ENCODE data around the gene HNRNPA1.
"Not testable (repeated sequence)": the region's sequence is repeated elsewhere in the genome, so short reads cannot be mapped to it uniquely, and the experiment has no call there.

Gene HNRNPA1

GRCh38 chr12:54273981-54274380, 6.5 kb upstream of the HNRNPA1 start:
- DNase-seq (ENCODE audit: low read depth in 4 of 4, low spot score in 1 of 4): no peak

DNA sequence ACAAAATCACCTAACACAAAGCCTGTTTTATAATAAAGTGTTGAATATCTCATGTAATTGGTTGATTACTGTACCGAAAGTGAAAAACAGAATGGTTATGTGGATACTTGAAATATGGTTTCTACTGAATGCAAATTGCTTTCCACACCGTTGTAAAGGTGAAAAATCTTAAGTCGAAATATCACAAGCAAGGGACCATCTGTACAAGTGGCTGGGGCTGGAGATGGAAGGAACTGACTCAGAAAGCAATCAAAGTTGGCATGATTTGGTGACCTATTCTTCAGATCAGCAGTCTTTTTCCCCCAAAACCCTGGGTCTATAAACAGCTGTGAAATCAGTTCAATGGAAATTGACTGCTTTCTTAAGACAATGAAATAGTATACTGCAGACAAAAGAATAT, 4.2 kb upstream of the HNRNPA1 start:
- DNase-seq (ENCODE audit: low read depth in 4 of 4, low spot score in 1 of 4): no peak

DNA sequence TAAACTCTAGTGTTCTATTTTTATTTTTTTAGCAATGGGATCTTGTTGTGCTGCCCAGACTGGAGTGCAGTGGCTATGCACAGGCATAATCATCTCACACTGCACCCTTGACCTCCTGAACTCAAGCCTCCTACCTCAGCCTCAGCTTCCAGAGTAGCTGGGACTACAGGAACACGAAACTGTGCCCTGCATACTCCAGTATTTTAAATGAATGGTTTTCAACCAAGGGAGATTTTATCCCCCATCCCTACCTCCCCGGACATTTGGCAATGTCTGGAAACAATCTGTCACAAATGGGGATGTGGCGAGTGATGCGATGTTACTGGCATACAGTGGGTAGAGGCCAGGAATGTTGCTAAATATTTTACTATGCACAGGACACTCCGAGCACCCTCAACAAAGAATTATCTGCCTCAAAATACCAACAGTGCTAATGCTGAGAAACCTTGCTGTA, 2.7 kb upstream of the HNRNPA1 start:
- DNase-seq (ENCODE audit: low read depth in 4 of 4, low spot score in 1 of 4): no peak

- no peak for DNase-seq (ENCODE audit: low read depth in 4 of 4, low spot score in 1 of 4)
These were observed 1.3 kb upstream of the HNRNPA1 start for GRCh38 chr12:54279227-54279631.

DNA sequence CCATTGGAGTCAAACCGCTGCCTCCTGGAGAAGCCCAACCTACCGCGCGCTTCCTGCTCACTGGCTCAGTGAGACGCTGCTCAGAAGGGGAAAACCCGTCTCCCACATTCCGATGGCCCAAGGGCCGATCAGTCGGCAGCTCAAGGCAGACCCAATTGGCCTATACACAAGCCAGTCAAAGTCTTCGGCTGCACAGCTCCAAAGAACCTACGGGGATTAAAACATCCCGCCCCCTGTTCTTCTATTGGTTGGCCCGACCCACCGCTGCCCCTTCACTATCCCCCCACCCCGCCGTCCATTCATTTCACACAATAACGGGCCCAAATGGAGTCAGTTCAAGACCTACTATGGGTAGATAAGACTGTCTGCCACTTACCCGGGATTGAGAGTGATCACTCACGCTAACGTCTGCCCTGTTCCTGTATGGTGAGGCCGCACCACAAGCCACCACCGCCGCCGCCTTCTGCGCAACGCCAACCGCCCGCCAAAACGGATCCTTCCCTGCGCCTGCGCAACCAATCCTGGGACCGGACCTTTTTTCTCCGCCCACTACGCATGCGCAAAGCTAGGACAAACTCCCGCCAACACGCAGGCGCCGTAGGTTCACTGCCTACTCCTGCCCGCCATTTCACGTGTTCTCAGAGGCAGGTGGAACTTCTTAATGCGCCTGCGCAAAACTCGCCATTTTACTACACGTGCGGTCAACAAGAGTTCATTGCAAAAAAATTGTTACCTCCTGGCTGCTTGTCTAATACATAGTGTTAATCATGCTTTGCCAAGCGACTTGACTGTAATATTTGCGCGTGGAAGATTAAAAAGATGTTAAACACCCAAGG, 676 bp upstream of the HNRNPA1 start, which contains the start of gene CBX5:
CBX5 (minus strand) TSS at position 491 of the 836 bp plus-strand sequence. CDS start 22,472 bp downstream, outside the sequence.
- peak; percentile 97 to 99 (median 98) for DNase-seq (ENCODE audit: low read depth in 4 of 4, low spot score in 1 of 4)

GRCh38 chr12:54281261-54281638, 724 bp downstream of the HNRNPA1 start:
- DNase-seq (ENCODE audit: low read depth in 4 of 4, low spot score in 1 of 4): not testable (repeated sequence)

DNA sequence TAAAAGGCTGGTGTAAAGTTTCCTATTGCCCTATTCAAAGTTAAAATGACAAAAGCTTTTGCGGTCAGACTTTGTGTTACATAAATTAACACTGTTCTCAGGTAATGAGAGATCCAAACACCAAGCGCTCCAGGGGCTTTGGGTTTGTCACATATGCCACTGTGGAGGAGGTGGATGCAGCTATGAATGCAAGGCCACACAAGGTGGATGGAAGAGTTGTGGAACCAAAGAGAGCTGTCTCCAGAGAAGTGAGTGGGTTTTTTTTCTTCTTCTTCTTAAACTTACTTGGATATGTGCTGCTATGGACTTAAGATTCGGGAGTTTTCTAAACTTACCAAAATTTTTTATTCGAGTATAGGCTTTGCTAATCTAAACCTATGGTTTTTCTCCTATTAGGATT, 1.2 kb downstream of the HNRNPA1 start:
- not testable (repeated sequence) for DNase-seq (ENCODE audit: low read depth in 4 of 4, low spot score in 1 of 4)

- DNase-seq (ENCODE audit: low read depth in 4 of 4, low spot score in 1 of 4): no peak
These were observed 2.5 kb downstream of the HNRNPA1 start for GRCh38 chr12:54282949-54283593.

DNA sequence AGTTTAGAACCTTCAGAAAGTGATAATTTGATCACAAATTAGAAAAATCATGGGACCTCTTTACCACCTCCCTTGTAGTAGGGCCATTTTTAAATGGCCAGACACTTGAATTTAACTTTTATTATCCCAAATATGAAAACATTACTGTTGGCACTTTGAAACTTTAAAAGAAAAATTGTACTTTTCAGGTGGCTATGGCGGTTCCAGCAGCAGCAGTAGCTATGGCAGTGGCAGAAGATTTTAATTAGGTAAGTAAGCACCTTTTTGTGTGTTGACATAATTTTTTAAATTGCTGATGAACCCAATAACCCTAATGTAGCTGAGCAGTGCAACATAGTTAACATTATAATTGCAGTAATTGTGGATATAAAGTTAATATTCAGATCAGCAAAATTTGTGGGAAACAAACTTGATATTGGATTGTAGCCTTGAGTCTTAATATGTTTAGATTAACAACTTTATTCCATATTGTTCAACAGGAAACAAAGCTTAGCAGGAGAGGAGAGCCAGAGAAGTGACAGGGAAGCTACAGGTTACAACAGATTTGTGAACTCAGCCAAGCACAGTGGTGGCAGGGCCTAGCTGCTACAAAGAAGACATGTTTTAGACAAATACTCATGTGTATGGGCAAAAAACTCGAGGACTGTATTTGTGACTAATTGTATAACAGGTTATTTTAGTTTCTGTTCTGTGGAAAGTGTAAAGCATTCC, 3.7 kb downstream of the HNRNPA1 start:
- not testable (repeated sequence) for DNase-seq (ENCODE audit: low read depth in 4 of 4, low spot score in 1 of 4)

DNA sequence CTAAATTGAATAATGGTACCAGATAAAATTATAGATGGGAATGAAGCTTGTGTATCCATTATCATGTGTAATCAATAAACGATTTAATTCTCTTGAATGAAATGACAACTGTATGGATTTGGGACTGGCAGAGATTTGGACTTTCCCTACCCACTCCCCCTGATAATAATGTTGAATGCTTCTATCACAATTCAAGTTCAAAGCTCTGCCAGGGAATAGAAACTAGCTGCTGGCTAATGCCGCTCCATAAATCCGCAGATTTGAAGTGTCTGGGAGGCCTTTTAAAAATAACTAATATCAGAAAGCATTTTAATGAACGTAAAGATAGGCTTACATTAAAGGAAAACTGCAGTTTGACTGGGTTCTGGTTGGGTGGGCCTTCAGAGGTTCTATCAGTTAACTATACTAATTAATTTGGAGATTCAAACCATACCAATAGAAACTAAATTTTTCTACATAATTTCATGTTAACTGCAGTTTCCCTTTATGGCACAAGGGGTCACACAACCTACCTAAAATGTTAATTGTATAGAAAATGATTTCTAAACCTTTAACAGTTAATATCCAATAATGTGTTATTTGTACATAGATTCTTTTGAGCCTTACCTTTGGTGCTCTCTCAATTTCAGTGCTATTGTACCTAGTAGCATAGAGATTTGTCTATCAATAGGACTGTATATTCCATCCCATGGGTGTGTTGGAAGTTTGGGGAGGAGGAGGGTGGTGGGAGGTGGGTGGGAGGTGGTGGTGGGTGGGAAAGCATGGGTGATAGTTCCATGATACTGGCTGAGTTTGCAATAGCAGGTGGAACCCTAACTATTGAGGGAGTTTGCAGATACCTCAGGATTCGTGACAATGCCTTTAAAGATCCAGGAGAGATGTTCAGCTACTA, 4.9 kb downstream of the HNRNPA1 start:
- no peak for DNase-seq (ENCODE audit: low read depth in 4 of 4, low spot score in 1 of 4)

DNA sequence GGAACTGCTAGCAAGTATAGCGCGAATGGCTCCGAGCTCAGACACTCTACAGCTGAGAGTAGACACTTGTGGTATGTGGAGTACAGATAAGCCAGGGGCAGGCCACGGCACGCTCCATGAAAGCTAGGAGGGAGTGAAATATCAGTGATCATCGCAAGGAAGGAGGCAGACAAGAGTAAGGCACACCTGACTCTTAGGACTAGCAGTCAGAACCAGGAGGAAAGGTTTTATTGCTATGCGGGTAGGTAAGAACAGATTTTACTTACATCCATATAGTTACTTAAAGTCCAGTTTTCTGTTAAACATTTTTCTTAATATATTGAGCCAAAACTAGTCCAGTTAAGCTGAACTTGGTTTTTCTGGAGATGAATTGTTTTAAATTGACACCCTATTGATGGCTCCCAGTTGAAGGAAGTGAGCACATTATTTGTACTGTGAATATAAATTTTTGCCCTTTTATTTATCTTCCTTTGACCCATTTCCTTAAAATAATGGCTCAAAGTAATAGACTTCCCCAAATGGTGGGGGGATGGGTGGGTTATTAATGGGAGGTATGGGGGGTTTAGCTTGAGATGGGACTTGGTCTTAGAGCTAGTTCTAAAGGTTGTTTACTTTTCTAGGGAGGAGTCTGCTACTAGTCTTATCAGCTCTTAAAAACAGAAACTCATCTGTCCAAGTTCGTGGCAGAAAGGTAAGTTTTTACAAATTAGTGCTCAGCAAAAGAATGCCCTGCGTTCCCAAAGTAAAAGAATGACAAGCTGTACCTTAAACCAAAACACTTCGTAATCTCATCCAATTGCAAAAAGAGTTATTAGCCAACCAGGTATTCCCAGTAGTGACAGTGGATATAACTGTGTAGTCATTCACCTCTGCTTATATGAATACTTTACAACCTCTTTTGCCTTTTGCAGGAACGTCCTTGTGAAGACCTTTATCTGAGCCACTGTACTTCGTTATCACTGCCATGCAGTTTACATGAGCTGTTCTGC, 5.8 kb downstream of the HNRNPA1 start:
- DNase-seq (ENCODE audit: low read depth in 4 of 4, low spot score in 1 of 4): no peak

DNA sequence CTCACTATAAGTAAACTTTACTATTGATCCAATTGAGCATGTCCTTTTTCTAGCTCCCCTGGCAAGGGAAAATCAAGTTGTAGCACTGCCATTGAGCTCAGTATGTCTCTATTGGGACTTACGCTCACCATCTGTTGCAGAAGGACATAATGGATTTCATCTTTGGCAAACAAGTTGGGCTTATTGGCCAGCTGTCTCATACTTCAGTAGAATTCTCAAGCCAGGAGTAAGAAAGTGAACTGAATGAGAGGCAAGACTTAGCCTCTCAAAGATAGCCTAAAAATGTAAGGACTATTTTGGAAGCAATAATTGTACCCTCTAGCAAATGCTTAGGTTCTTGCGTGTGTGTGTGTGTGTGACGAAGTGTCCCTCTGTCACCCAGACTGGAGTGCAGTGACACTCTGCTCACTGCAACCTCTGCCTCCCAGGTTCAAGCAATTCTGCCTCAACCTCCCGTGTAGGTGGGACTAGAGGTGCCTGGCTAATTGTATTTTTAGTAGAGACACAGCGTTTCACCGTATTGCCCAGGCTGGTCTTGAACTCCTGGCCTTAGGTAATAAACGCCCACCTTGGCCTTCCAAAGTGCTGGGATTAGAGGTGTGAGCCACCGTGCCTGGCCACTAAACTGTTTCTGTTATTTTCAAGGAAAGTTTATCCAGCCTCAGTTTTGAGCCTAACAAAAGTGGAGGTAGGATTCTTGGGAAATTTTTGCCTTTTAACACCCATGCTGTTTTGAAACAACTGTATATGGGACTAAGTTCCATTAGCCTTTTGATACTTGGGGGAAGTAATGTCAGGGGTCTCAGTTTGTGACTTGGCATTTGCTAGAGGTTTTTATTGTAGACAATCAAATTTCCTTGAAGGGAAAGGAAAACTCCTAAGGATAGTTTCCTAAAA, 7.0 kb downstream of the HNRNPA1 start:
- DNase-seq (ENCODE audit: low read depth in 4 of 4, low spot score in 1 of 4): no peak

GRCh38 chr12:54292083-54292930, 11.8 kb downstream of the HNRNPA1 start:
- no peak for DNase-seq (ENCODE audit: low read depth in 4 of 4, low spot score in 1 of 4)

DNA sequence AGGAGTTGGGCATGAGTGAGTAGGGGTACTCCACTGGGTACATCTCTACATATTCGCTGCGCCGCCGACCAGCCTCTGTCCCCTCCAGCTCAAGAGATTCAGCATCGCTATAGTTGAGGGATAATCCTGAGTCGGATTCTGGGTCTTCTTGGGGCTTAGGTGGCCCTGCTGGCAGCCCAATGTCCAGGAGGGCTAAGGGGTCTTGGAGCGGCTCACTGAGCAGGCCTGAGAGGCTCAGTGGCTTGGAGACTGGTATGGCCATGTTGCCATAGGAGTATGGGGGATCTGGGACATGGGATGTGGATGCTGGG, 12.4 kb downstream of the HNRNPA1 start:
- DNase-seq (ENCODE audit: low read depth in 4 of 4, low spot score in 1 of 4): no peak

GRCh38 chr12:54294152-54294952, 13.8 kb downstream of the HNRNPA1 start:
- peak in 1 of 4 experiments; percentile 46 for DNase-seq (ENCODE audit: low read depth in 4 of 4, low spot score in 1 of 4)

- no peak for DNase-seq (ENCODE audit: low read depth in 4 of 4, low spot score in 1 of 4)
These were observed 14.5 kb downstream of the HNRNPA1 start for GRCh38 chr12:54294953-54295566.
